Common myeloid progenitor, CD34-positive (primary cell): ENCODE measurements around the gene GPRIN2.

Experiments used
- CTCF ChIA-PET: fragments of 350-600 bp; sonication (Branson Sonifier 250); formaldehyde crosslinking; loops from one replicate; lab custom pipeline; 2021; ENCODE audit warnings: antibody characterized with exemption; lab: Charles Lee
- POLR2A ChIA-PET: fragments of 350-600 bp; sonication (Branson Sonifier 250); formaldehyde crosslinking; loops from one replicate; lab custom pipeline; 2021; ENCODE audit warnings: antibody characterized with exemption; lab: Charles Lee
- DNase-seq, 3 donors: peaks; one replicate each; pipeline versions ENCODE4 v3.0.0 to v3.0.0-alpha.2; 2013
- H3K27ac ChIP-seq, 2 experiments: 1 replicate in 1 of 2; 2 replicates in 1 of 2; pipeline ENCODE4 v1.7.0; 2013; ENCODE audit warnings: inconsistent platforms in 2 of 2, low read length in 2 of 2, mild to moderate bottlenecking in 2 of 2, low read depth in 1 of 2, moderate library complexity in 1 of 2; ENCODE audit not compliant: severe bottlenecking in 2 of 2, insufficient read depth in 1 of 2, poor library complexity in 1 of 2
- H3K27me3 ChIP-seq, 5 experiments: replicated peaks in 2 of 5; 1 replicate in 3 of 5; 2 replicates in 2 of 5; pipeline versions ENCODE4 v1.6.1 to v1.7.0; 2013; ENCODE audit warnings: low read length in 4 of 5, mild to moderate bottlenecking in 2 of 5, moderate library complexity in 2 of 5, inconsistent platforms in 1 of 5; ENCODE audit not compliant: insufficient read depth in 5 of 5, control insufficient read depth in 4 of 5
- H3K36me3 ChIP-seq, 4 experiments: 1 replicate in 2 of 4; 2 replicates in 2 of 4; pipeline versions ENCODE4 v1.6.1 to v1.7.0; 2013; ENCODE audit warnings: low read length in 3 of 4, control low read depth in 1 of 4, mild to moderate bottlenecking in 1 of 4; ENCODE audit not compliant: control insufficient read depth in 4 of 4, insufficient read depth in 4 of 4
- H3K4me1 ChIP-seq, 4 experiments: 1 replicate in 3 of 4; 2 replicates in 1 of 4; pipeline versions ENCODE4 v1.6.1 to v1.7.1; 2013; ENCODE audit warnings: low read length in 3 of 4, mild to moderate bottlenecking in 3 of 4, control low read depth in 1 of 4, inconsistent platforms in 1 of 4, moderate library complexity in 1 of 4; ENCODE audit not compliant: control insufficient read depth in 4 of 4, insufficient read depth in 4 of 4; ENCODE audit errors: control extremely low read depth in 1 of 4
- H3K4me3 ChIP-seq, 7 experiments: 1 replicate in 4 of 7; 2 replicates in 3 of 7; pipeline versions ENCODE4 v1.5.1 to v1.7.0; 2013; ENCODE audit warnings: mild to moderate bottlenecking in 7 of 7, low read length in 6 of 7, moderate library complexity in 6 of 7, inconsistent platforms in 2 of 7, low read depth in 2 of 7, control low read depth in 1 of 7; ENCODE audit not compliant: insufficient read depth in 4 of 7, control insufficient read depth in 1 of 7; ENCODE audit errors: extremely low read depth in 1 of 7
- H3K9me3 ChIP-seq, 5 experiments: 1 replicate in 4 of 5; 2 replicates in 1 of 5; pipeline versions ENCODE4 v1.6.1 to v1.7.1; 2013; ENCODE audit warnings: low read length in 4 of 5, mild to moderate bottlenecking in 2 of 5, inconsistent platforms in 1 of 5, low read depth in 1 of 5, moderate library complexity in 1 of 5; ENCODE audit not compliant: control insufficient read depth in 4 of 5, insufficient read depth in 2 of 5; ENCODE audit errors: control extremely low read depth in 1 of 5
- WGBS: methylation state at CpG from one replicate; pipeline ENCODE4 v1.1.5; 2013; ENCODE audit not compliant: insufficient coverage; 5-methylcytosine and 5-hydroxymethylcytosine counted together

Gene GPRIN2

DNA sequence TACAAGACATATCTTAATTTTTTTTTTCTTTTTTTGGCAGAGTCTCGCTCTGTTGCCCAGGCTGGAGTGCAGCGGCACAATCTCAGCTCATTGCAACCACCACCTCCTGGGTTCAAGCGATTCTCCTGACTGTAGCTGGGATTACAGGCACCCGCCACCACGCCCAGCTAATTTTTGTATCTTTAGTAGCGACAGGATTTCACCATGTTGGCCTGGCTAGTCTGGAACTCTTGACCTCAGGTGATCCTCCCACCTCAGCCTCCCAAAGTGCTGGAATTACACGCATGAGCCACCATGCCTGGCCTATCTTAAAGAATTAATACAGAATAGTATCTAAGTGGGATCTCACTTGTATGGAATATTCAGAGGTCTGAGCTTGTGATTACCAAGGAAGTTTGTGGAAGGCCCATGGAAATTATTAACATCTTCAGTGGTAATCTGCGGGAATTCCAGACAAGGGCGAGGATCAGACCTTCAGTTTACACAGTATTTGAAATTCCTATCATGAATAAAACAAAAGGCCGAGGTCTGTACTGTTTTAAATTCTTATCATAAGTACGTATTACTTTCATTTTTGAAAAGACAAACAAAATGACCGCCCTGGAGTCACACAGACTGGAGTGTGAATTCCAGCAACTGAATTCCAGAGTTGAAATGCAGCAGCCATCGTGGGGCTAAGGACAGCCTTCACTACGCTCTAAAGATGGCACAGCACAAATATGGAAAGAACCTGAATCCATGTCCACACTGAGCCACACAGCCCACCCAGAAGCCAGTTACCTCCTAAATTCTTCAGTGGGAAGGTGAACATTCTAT lies 16.7 kb downstream of the GPRIN2 start:
- DNase-seq = no peak
- Histone ChIP-seq H3K9me3 (peaks cover 0 to 4% (median 0%) of the 10 kb centered on the region in 5 experiments), H3K4me3 (no peak overlapping the region), H3K4me1 (peaks cover 0 to 9% (median 4%) of the 10 kb centered on the region in 4 experiments), H3K36me3 (no peaks in the 10 kb centered on the region), H3K27me3 (peaks cover 0 to 52% (median 19%) of the 10 kb centered on the region in 5 experiments), H3K27ac (no peak overlapping the region)
- ChIA-PET POLR2A (interaction anchor here (1.3 kb wide), 1 partner anchor 17 kb away, joined by 3 read pairs; the partner anchor contains the start of gene GPRIN2), CTCF (interaction anchor here (0.9 to 1.7 kb wide), 5 partner anchors 9 to 311 kb away, joined by 3 to 7 read pairs (median 5); no protein-coding TSS in a partner anchor)
- WGBS = 83% methylated on average over 14 of the region's 14 CpGs

DNA sequence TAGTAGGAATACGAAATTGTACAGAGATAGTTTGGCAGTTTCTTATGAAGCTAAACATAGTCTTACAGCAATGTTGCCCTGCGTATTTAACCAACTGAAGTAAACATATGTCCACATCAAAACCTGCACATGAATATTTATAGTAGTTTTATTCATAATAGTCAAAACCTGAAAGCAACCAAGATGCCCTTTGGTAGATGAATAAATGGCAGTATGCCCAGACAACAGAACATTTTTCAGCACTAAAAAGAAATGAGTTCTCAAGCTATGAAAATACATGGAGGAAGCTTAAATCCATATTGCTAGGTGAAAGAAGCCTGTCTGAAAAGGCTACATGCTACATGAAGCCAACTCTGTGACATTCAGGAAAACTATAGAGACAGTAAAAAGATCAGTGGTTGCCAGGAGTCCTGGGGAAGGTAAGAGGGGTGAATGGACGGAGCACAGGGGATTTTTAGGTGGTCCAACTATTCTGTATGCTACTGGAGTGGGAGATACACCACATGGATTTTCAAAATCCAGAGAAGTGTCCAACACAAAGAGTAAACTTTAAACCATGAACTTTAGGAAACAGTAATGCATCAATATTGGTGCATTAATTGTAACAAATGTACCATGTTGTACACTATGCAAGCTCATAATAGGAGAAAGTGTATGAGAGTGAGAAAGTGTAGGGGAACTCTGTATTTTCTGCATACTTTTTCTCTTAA lies 17.6 kb downstream of the GPRIN2 start:
- 100% methylated on average over 2 of the region's 3 CpGs for WGBS

DNA sequence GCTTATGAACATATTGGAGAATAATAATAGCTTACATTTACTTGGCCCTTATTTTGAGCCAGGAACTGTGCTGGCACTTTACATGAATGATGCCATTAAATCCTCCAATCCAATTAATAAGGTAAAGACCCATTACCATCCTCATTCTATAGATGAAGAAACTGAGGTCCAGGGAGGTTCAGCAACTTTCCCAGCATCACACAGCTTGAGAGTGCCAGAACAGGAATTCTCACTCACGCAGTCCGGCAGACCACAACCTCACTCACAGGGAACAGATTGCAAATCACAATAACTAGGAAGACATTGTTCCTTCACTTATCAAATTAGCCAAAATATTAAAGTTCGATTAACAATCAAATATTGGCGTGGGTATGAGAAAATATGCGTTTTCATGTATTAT lies 18.3 kb downstream of the GPRIN2 start:
- CTCF ChIA-PET = interaction anchor here (1.2 kb wide), 2 partner anchors 10 to 19 kb away, joined by 4 read pairs; partner anchors contain the start of gene GPRIN2

More for the DNA sequence above, 17.6 kb downstream of the GPRIN2 start:
- Histone ChIP-seq H3K4me3 (no peak overlapping the region), H3K27ac (no peak overlapping the region), H3K4me1 (peaks cover 0 to 9% (median 4%) of the 10 kb centered on the region in 4 experiments), H3K36me3 (no peaks in the 10 kb centered on the region), H3K27me3 (peaks cover 0 to 52% (median 19%) of the 10 kb centered on the region in 5 experiments), H3K9me3 (peaks cover 0 to 4% (median 0%) of the 10 kb centered on the region in 5 experiments)
- no peak for DNase-seq
- CTCF ChIA-PET = interaction anchor here (1.2 kb wide), 1 partner anchor 10 kb away, joined by 4 read pairs; no protein-coding TSS in a partner anchor
- POLR2A ChIA-PET = interaction anchor here (0.6 kb wide), 1 partner anchor 19 kb away, joined by 3 read pairs; no protein-coding TSS in a partner anchor

DNA sequence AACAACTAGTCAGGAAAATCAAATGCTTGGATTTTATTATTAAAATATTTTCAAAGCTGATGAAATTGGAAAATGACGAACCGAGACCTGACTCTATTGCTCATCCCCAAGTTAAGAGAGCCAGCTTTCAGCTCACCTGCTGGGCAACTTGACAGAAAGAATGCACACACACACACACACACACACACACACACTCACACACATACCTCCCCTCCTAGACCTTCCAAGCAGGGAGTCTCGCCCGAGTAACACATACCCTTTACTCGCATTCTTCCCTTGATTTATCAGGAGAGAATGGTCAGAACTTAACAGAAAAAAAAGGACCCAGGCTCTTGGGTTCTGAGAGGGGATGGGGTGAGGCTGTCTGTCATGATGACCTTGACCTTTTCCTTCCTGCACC lies 19.1 kb downstream of the GPRIN2 start:
- DNase-seq = no peak
- POLR2A ChIA-PET = no interaction called here
- Histone ChIP-seq H3K4me3 (no peak overlapping the region), H3K27me3 (peaks cover 0 to 48% (median 19%) of the 10 kb centered on the region in 5 experiments), H3K4me1 (peaks cover 0 to 9% (median 4%) of the 10 kb centered on the region in 4 experiments), H3K27ac (no peak overlapping the region), H3K36me3 (no peaks in the 10 kb centered on the region), H3K9me3 (peaks cover 0 to 2% (median 0%) of the 10 kb centered on the region in 5 experiments)
- CTCF ChIA-PET = interaction anchor here (1.2 kb wide), 2 partner anchors 11 to 20 kb away, joined by 4 read pairs; partner anchors contain the start of gene GPRIN2
- 90% methylated on average over 3 of the region's 5 CpGs for WGBS

More for the DNA sequence above, 18.3 kb downstream of the GPRIN2 start:
- peaks cover 0 to 52% (median 19%) of the 10 kb centered on the region in 5 experiments for H3K27me3 ChIP-seq
- peaks cover 0 to 4% (median 0%) of the 10 kb centered on the region in 5 experiments for H3K9me3 ChIP-seq
- WGBS = 95% methylated on average over 3 of the region's 5 CpGs
- H3K27ac ChIP-seq = no peak overlapping the region
- H3K36me3 ChIP-seq = no peaks in the 10 kb centered on the region
- peaks cover 0 to 9% (median 4%) of the 10 kb centered on the region in 4 experiments for H3K4me1 ChIP-seq
- H3K4me3 ChIP-seq = no peak overlapping the region
- POLR2A ChIA-PET = interaction anchor here (0.5 kb wide), 1 partner anchor 22 kb away, joined by 5 read pairs; no protein-coding TSS in a partner anchor
- no peak for DNase-seq

DNA sequence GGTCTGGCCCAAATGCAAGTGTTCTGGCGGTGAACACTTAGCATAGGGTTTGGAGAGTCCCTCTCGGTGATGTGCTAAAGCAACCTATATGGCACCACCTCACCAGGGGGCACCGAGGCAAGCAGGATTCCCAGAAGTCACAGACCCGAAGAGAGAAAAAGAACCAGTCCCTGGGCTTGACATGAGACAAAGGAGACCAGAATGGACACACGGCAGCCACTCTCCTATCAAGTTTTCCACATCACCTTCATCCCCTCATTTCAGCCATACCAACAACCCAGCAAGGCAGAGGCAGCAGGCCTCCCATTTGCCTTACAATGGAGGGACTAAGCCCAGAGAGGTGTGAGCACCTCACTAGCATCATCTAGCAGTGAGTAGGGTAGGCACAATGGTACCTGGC lies 19.7 kb downstream of the GPRIN2 start:
- Histone ChIP-seq H3K4me1 (peaks cover 0 to 9% (median 2%) of the 10 kb centered on the region in 4 experiments), H3K4me3 (no peak overlapping the region), H3K9me3 (no peaks in the 10 kb centered on the region), H3K27me3 (peaks cover 0 to 43% (median 19%) of the 10 kb centered on the region in 5 experiments), H3K27ac (no peak overlapping the region), H3K36me3 (no peaks in the 10 kb centered on the region)
- 98% methylated on average over 4 of the region's 5 CpGs for WGBS
- ChIA-PET POLR2A (no interaction called here), CTCF (no interaction called here)
- DNase-seq = no peak

DNA sequence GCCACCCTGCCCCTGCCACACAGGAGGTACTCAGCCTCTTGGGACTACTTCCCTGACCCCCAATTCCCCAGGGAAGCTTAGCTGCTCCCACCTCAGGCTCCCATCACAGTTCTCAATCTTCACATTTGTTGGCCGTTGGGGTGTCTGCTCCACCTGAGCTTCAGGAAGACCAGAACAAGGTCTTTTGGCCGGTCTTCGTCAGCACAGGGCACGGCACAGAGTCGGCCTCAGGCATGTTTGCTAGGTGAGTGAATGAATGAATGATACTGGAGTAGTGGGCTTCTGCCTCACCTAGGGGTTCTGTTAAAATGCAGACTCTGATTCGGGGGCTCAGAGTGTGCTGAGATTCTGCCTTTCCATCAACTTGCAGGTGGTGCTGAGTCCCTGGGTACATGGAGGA lies 20.3 kb downstream of the GPRIN2 start:
- Histone ChIP-seq H3K9me3 (no peaks in the 10 kb centered on the region), H3K4me1 (peaks cover 0 to 7% (median 2%) of the 10 kb centered on the region in 4 experiments), H3K27me3 (peaks cover 0 to 43% (median 19%) of the 10 kb centered on the region in 5 experiments), H3K27ac (no peak overlapping the region), H3K4me3 (no peak overlapping the region), H3K36me3 (no peaks in the 10 kb centered on the region)
- ChIA-PET POLR2A (no interaction called here), CTCF (no interaction called here)
- DNase-seq = no peak
- WGBS = 98% methylated on average over 6 of the region's 6 CpGs
